Astrocyte (in vitro differentiated cells and primary cell): ENCODE data around the gene PPIL6. TPM values are rescaled to one million over a fixed set of nuclear protein-coding genes. Genes with fewer than 3 reads are reported as not detected.

Source experiments
- DNase-seq: peaks from one replicate; pipeline ENCODE4 v3.0.0-alpha.2; 2010; ENCODE audit warnings: low read depth
- FAIRE-seq: peaks from 2 replicates; lab custom pipeline; 2011; peaks lifted over from hg19 to GRCh38; lab: Jason Lieb, UNC
- H2AFZ ChIP-seq: 2 replicates; pipeline ENCODE4 v1.6.0; 2012; ENCODE audit warnings: low read depth, low read length, inconsistent platforms
- H3K27ac ChIP-seq: 2 replicates; pipeline ENCODE4 v1.5.1; 2011; ENCODE audit warnings: low read depth, low read length, inconsistent platforms
- H3K27me3 ChIP-seq: 2 replicates; pipeline ENCODE4 v1.6.0; 2011; ENCODE audit warnings: low read length, inconsistent platforms; ENCODE audit not compliant: insufficient read depth
- H3K36me3 ChIP-seq: 2 replicates; pipeline ENCODE4 v1.5.1; 2011; ENCODE audit warnings: low read length, inconsistent platforms; ENCODE audit not compliant: insufficient read depth
- H3K4me1 ChIP-seq: 2 replicates; pipeline ENCODE4 v1.5.1; 2011; ENCODE audit warnings: low read length, inconsistent platforms; ENCODE audit not compliant: insufficient read depth
- H3K4me2 ChIP-seq: 2 replicates; pipeline ENCODE4 v1.6.0; 2012; ENCODE audit warnings: low read length, inconsistent platforms
- H3K4me3 ChIP-seq: 2 replicates; pipeline ENCODE4 v1.5.1; 2011; ENCODE audit warnings: low read depth, mild to moderate bottlenecking, low read length, inconsistent platforms; ENCODE audit not compliant: insufficient read depth
- H3K79me2 ChIP-seq: 2 replicates; pipeline ENCODE4 v1.6.0; 2012; ENCODE audit warnings: mild to moderate bottlenecking, low read length, inconsistent platforms; ENCODE audit not compliant: insufficient read depth
- H3K9ac ChIP-seq: 2 replicates; pipeline ENCODE4 v1.6.0; 2012; ENCODE audit warnings: mild to moderate bottlenecking, low read length, inconsistent platforms
- H3K9me3 ChIP-seq: 2 replicates; pipeline ENCODE4 v1.5.1; 2012; ENCODE audit warnings: low read depth, mild to moderate bottlenecking, low read length, inconsistent platforms; ENCODE audit not compliant: insufficient read depth
- H4K20me1 ChIP-seq: 2 replicates; pipeline ENCODE4 v1.6.0; 2012; ENCODE audit warnings: low read length, inconsistent platforms; ENCODE audit not compliant: insufficient read depth
- H3K27ac Mint-ChIP-seq: one replicate; pipeline ENCODE4 v1.8.0; 2021; ENCODE audit warnings: mild to moderate bottlenecking, mixed read lengths; ENCODE audit not compliant: unreplicated experiment
- H3K27me3 Mint-ChIP-seq: one replicate; pipeline ENCODE4 v1.8.0; 2021; ENCODE audit warnings: low read depth, mixed read lengths; ENCODE audit not compliant: unreplicated experiment
- H3K36me3 Mint-ChIP-seq: one replicate; pipeline ENCODE4 v1.8.0; 2021; ENCODE audit warnings: low read depth, mixed read lengths; ENCODE audit not compliant: unreplicated experiment
- H3K4me1 Mint-ChIP-seq: one replicate; pipeline ENCODE4 v1.8.0; 2021; ENCODE audit warnings: low read depth, mixed read lengths; ENCODE audit not compliant: unreplicated experiment
- H3K4me3 Mint-ChIP-seq: one replicate; pipeline ENCODE4 v1.8.0; 2021; ENCODE audit warnings: mild to moderate bottlenecking, moderate library complexity, mixed read lengths; ENCODE audit not compliant: unreplicated experiment
- H3K9me3 Mint-ChIP-seq: one replicate; pipeline ENCODE4 v1.8.0; 2021; ENCODE audit warnings: mild to moderate bottlenecking, mixed read lengths; ENCODE audit not compliant: unreplicated experiment
- CTCF ChIP-seq: IDR thresholded peaks from 2 replicates; pipeline ENCODE4 v1.5.1; 2011; ENCODE audit warnings: low read depth, mild to moderate bottlenecking, inconsistent platforms, low read length, moderate library complexity; ENCODE audit not compliant: insufficient read depth
- EZH2 ChIP-seq: IDR thresholded peaks from 2 replicates; pipeline ENCODE4 v1.6.1; 2012; ENCODE audit warnings: mild to moderate bottlenecking, low read length, inconsistent platforms; ENCODE audit not compliant: insufficient read depth
- total RNA-seq: library from RNA; stranded (reverse); gene quantifications from 2 replicates; pipeline ENCODE4 v1.2.1, GENCODE V29; 2021

PPIL6 gene
- total RNA-seq, 1 donor from 2014 or later, result 1.7 TPM

- FAIRE-seq, result no peak
- H4K20me1 ChIP-seq, result no peaks in the 10 kb centered on the region
- TF ChIP-seq EZH2 (no peak), CTCF (no peak)
- no peaks in the 10 kb centered on the region for H3K79me2 ChIP-seq
- no peak overlapping the region for H2AFZ ChIP-seq
- Mint-ChIP-seq H3K36me3 (no peaks in the 10 kb centered on the region), H3K27me3 (peaks cover 3% of the 10 kb centered on the region), H3K4me3 (no peak overlapping the region), H3K27ac (no peak overlapping the region), H3K9me3 (no peaks in the 10 kb centered on the region), H3K4me1 (no peaks in the 10 kb centered on the region)
- no peak overlapping the region for H3K4me3 ChIP-seq
- no peaks in the 10 kb centered on the region for H3K27me3 ChIP-seq
- no peaks in the 10 kb centered on the region for H3K4me1 ChIP-seq
- no peaks in the 10 kb centered on the region for H3K9me3 ChIP-seq
- no peak for DNase-seq
- H3K4me2 ChIP-seq, result no peak overlapping the region
- H3K36me3 ChIP-seq, result no peaks in the 10 kb centered on the region
- no peak overlapping the region for H3K27ac ChIP-seq
- H3K9ac ChIP-seq, result no peak overlapping the region
These were observed 96.9 kb downstream of the PPIL6 start for GRCh38 chr6:109343518-109343917.

- Mint-ChIP-seq H3K9me3 (no peaks in the 10 kb centered on the region), H3K4me1 (no peaks in the 10 kb centered on the region), H3K27me3 (peaks cover 3% of the 10 kb centered on the region), H3K36me3 (no peaks in the 10 kb centered on the region), H3K4me3 (no peak overlapping the region), H3K27ac (no peak overlapping the region)
- no peaks in the 10 kb centered on the region for H3K79me2 ChIP-seq
- H3K27me3 ChIP-seq, result no peaks in the 10 kb centered on the region
- no peaks in the 10 kb centered on the region for H4K20me1 ChIP-seq
- H3K9me3 ChIP-seq, result no peaks in the 10 kb centered on the region
- TF ChIP-seq CTCF (no peak), EZH2 (no peak)
- no peak overlapping the region for H3K27ac ChIP-seq
- no peak overlapping the region for H3K4me2 ChIP-seq
- FAIRE-seq, result no peak
- H2AFZ ChIP-seq, result no peak overlapping the region
- H3K4me3 ChIP-seq, result no peak overlapping the region
- H3K36me3 ChIP-seq, result no peaks in the 10 kb centered on the region
- H3K9ac ChIP-seq, result no peak overlapping the region
- DNase-seq, result no peak
- H3K4me1 ChIP-seq, result no peaks in the 10 kb centered on the region
These were observed 97.5 kb downstream of the PPIL6 start for GRCh38 chr6:109342911-109343310.

- no peak for FAIRE-seq
- Histone ChIP-seq H4K20me1 (no peaks in the 10 kb centered on the region), H3K4me2 (no peak overlapping the region), H3K36me3 (no peaks in the 10 kb centered on the region), H3K4me1 (no peaks in the 10 kb centered on the region), H3K9ac (no peak overlapping the region), H3K27ac (no peak overlapping the region), H3K4me3 (no peak overlapping the region), H2AFZ (no peak overlapping the region), H3K27me3 (no peaks in the 10 kb centered on the region), H3K79me2 (no peaks in the 10 kb centered on the region), H3K9me3 (no peaks in the 10 kb centered on the region)
- Mint-ChIP-seq H3K27ac (no peak overlapping the region), H3K4me3 (no peak overlapping the region), H3K9me3 (peaks cover 1% of the 10 kb centered on the region), H3K4me1 (no peaks in the 10 kb centered on the region), H3K36me3 (peaks cover 2% of the 10 kb centered on the region), H3K27me3 (peaks cover 3% of the 10 kb centered on the region)
- DNase-seq, result no peak
- no peak for TF ChIP-seq CTCF
These were observed 97.9 kb downstream of the PPIL6 start for GRCh38 chr6:109342506-109342905.
